ENCODE measurements around the gene SUGCT. TPM values are rescaled to one million over a fixed set of nuclear protein-coding genes. Genes with fewer than 3 reads are reported as not detected.

Gene SUGCT
- total and polyA plus RNA-seq, 2 of the 8 experiments (the other 6 are each of a cell fraction or from before 2014, with no cell fraction given), result 2.8 to 5.4 TPM

GRCh38 chr7:40147371-40148246, 12.8 kb downstream of the SUGCT start:
- no peak overlapping the region for H3K14ac ChIP-seq (ENCODE audit: insufficient read length)
- no peak overlapping the region for H2BK20ac ChIP-seq (ENCODE audit: low read length)
- peak; percentile 19 to 45; a peak in 3 of 4 replicates for TF ChIP-seq RAD21 (IDR thresholded peaks at IDR 0.05 in 1 of 2, conservative IDR thresholded peaks at IDR 0.05 in 1 of 2; ENCODE audit: low read depth in 2 of 2, low read length in 2 of 2)
- peak; percentile 24 to 27 (median 26); a peak in 3 of 4 replicates for TF ChIP-seq CTCF (IDR thresholded peaks at IDR 0.05; ENCODE audit: control extremely low read depth in 1 of 3, insufficient read depth in 1 of 3, low read depth in 1 of 3, low read length in 3 of 3)
- TF ChIP-seq BCL11A (IDR thresholded peaks at IDR 0.05; ENCODE audit: low read depth in 2 of 2, low read length in 2 of 2), result no peak
- no peak for TF ChIP-seq TBP (IDR thresholded peaks at IDR 0.05; ENCODE audit: low read depth, low read length)
- no peak overlapping the region for H2BK120ac ChIP-seq (replicated peaks; ENCODE audit: low read depth, low read length)
- no peak overlapping the region for H2AK5ac ChIP-seq (ENCODE audit: low read depth, low read length)
- WGBS, 2 experiments (ENCODE audit: extremely low coverage in 1 of 2, insufficient coverage in 1 of 2, insufficient read length in 1 of 2, insufficient replicate concordance in 2 of 2, low coverage in 1 of 2, low lambda C conversion rate in 2 of 2, missing lambda C conversion rate in 1 of 2), result 81% methylated on average over 14 of the region's 19 CpGs; no CpG with 5 or more reads in 1 of the 2 experiments
- no peak overlapping the region for H3K18ac ChIP-seq (ENCODE audit: extremely low read depth, low read length)
- no peak overlapping the region for H3K27ac ChIP-seq (ENCODE audit: low read depth, low read length)
- H2BK12ac ChIP-seq (ENCODE audit: low read depth, low read length), result no peak overlapping the region
- DNase-seq (ENCODE audit: low read depth in 1 of 2, low spot score in 2 of 2), result peak in 1 of 2 experiments; percentile 64
- H3K79me1 ChIP-seq (ENCODE audit: low read depth, low read length), result no peaks in the 10 kb centered on the region
- H3K4me2 ChIP-seq (ENCODE audit: insufficient read depth in 1 of 2, low read depth in 2 of 2, low read length in 2 of 2), result no peak overlapping the region; a peak in 1 of 4 replicates
- H4K20me1 ChIP-seq (replicated peaks in 1 of 2; ENCODE audit: control insufficient read depth in 1 of 2, insufficient read depth in 2 of 2, low read length in 2 of 2), result no peaks in the 10 kb centered on the region
- no peak overlapping the region for H3K4me3 ChIP-seq (ENCODE audit: extremely low read depth in 1 of 4, insufficient read depth in 2 of 4, low read depth in 3 of 4, low read length in 4 of 4)
- no peak overlapping the region for H3K9ac ChIP-seq (replicated peaks in 1 of 4; ENCODE audit: extremely low read depth in 1 of 4, low read depth in 3 of 4, low read length in 3 of 4)
- no peak overlapping the region for H2BK5ac ChIP-seq (ENCODE audit: low read depth, low read length)
- no peak for FAIRE-seq
- H3K79me2 ChIP-seq (ENCODE audit: control insufficient read depth in 1 of 2, insufficient read depth in 2 of 2, low read length in 2 of 2), result no peaks in the 10 kb centered on the region
- no peak overlapping the region for H3K56ac ChIP-seq (replicated peaks; ENCODE audit: insufficient read length, low read depth, low read length)
- no peak overlapping the region for H2AFZ ChIP-seq (ENCODE audit: low read length)
- H4K8ac ChIP-seq (ENCODE audit: extremely low read depth, insufficient read depth, low read length), result no peak overlapping the region
- H4K5ac ChIP-seq (ENCODE audit: insufficient read length, low read depth, low read length), result no peak overlapping the region
- no peak overlapping the region for H2BK15ac ChIP-seq (ENCODE audit: low read length)
- H3K9me3 ChIP-seq (ENCODE audit: insufficient read depth in 2 of 2, low read depth in 1 of 2, low read length in 1 of 2), result peaks cover 6 to 13% of the 10 kb centered on the region in 2 experiments; a peak in 3 of 4 replicates
- no peaks in the 10 kb centered on the region for H3K27me3 ChIP-seq (replicated peaks in 1 of 4; ENCODE audit: control insufficient read depth in 3 of 4, extremely low read depth in 1 of 4, insufficient read depth in 3 of 4, low read length in 3 of 4)
- peaks cover 0 to 3% (median 0%) of the 10 kb centered on the region in 4 experiments; a peak in 1 of 8 replicates for H3K36me3 ChIP-seq (ENCODE audit: control insufficient read depth in 2 of 4, insufficient read depth in 4 of 4, low read length in 3 of 4)
- POLR2A ChIA-PET (ENCODE audit: partially characterized antibody), result no interaction called here
- no peak overlapping the region for H3K23ac ChIP-seq (ENCODE audit: insufficient read length)
- H3K4me1 ChIP-seq (replicated peaks in 1 of 4; ENCODE audit: control insufficient read depth in 3 of 4, insufficient read depth in 4 of 4, low read length in 3 of 4), result no peaks in the 10 kb centered on the region
- CTCF ChIA-PET (ENCODE audit: partially characterized antibody), result interaction anchor here (0.9 kb wide), 1 partner anchor 16 kb away, joined by 3 read pairs; no protein-coding TSS in a partner anchor
- no peaks in the 10 kb centered on the region for H3K23me2 ChIP-seq (ENCODE audit: low read depth, low read length)
- no peak overlapping the region for H3K4ac ChIP-seq (replicated peaks; ENCODE audit: insufficient read length, low read depth, low read length)
- H4K91ac ChIP-seq (replicated peaks; ENCODE audit: insufficient read length, low read length), result no peak overlapping the region
